K562 (cell line): ENCODE results near the gene MFAP5.
"Not testable (repeated sequence)": the region's sequence is repeated elsewhere in the genome, so short reads cannot be mapped to it uniquely, and the experiment has no call there.

Source experiments
- CTCF ChIP-seq, 3 experiments: IDR thresholded peaks in 2 of 3; conservative IDR thresholded peaks in 1 of 3; 2 replicates each; pipeline ENCODE4 v1.5.1; 2011 to 2012; ENCODE audit warnings: low read length in 3 of 3, mild to moderate bottlenecking in 3 of 3, control low read depth in 2 of 3, improper control_type of control experiment in 1 of 3, inconsistent platforms in 1 of 3, low read depth in 1 of 3, mixed read lengths in 1 of 3, moderate library complexity in 1 of 3; ENCODE audit not compliant: insufficient read depth in 2 of 3
- GATA2 ChIP-seq: sonication (generic); formaldehyde crosslinking; IDR thresholded peaks from 2 replicates; pipeline ENCODE4 v1.4.0; 2020; ENCODE audit warnings: mild to moderate bottlenecking, missing genetic modification reagents
- POU5F1 ChIP-seq: fragments of 150-350 bp; IDR thresholded peaks from 2 replicates; pipeline ENCODE4 v1.6.1; 2014; ENCODE audit warnings: borderline replicate concordance, low read length, low read depth, mild to moderate bottlenecking; ENCODE audit not compliant: partially characterized antibody
- RCOR1 ChIP-seq, 2 experiments: IDR thresholded peaks; 2 replicates each; pipeline ENCODE4 v1.6.1; 2012; ENCODE audit warnings: low read depth in 2 of 2, low read length in 2 of 2, borderline replicate concordance in 1 of 2, improper control_type of control experiment in 1 of 2
- RFX5 ChIP-seq: IDR thresholded peaks from 2 replicates; pipeline ENCODE4 v1.6.1; 2011; ENCODE audit warnings: low read depth, mild to moderate bottlenecking, improper control_type of control experiment, low read length
- SRF ChIP-seq, 2 experiments: fragments of 250-450, 450-650 bp in 1 of 2; sonication (Bioruptor Pico) in 1 of 2; sonication (generic) in 1 of 2; formaldehyde crosslinking; IDR thresholded peaks; 2 replicates each; pipeline versions ENCODE4 v1.5.0 to v1.5.1; 2020 to 2022; ENCODE audit warnings: mild to moderate bottlenecking in 1 of 2, missing genetic modification reagents in 1 of 2
- ZBTB43 ChIP-seq: sonication (generic); formaldehyde crosslinking; IDR thresholded peaks from 2 replicates; pipeline ENCODE4 v1.8.0; 2023; ENCODE audit warnings: mild to moderate bottlenecking, missing genetic modification reagents

GRCh38 chr12:8624750-8625149 lies 37.9 kb downstream of the MFAP5 start:
- TF ChIP-seq RFX5; CTCF (IDR thresholded peaks at IDR 0.05 in 2 of 3, conservative IDR thresholded peaks at IDR 0.05 in 1 of 3; ENCODE audit: insufficient read depth in 2 of 3, low read depth in 1 of 3, low read length in 3 of 3); SRF (CRISPR knock-in tag; IDR thresholded peaks at IDR 0.05); POU5F1; GATA2; RCOR1 (IDR thresholded peaks at IDR 0.05; ENCODE audit: borderline replicate concordance in 1 of 2, low read depth in 2 of 2, low read length in 2 of 2); ZBTB43 (CRISPR knock-in tag): not testable (repeated sequence)
